GM23248 (cell line): ENCODE data around the gene CADPS2.

Experiments used
- EZH2 ChIP-seq: fragments of 200-600 bp; sonication (generic); IDR thresholded peaks from 2 replicates; pipeline ENCODE4 v1.6.1; 2018; ENCODE audit warnings: antibody characterized with exemption, mild to moderate bottlenecking; ENCODE audit not compliant: insufficient read depth, poor library complexity, severe bottlenecking
- EZH2phosphoT487 ChIP-seq: fragments of 200-600 bp; sonication (generic); IDR thresholded peaks from 2 replicates; pipeline ENCODE4 v1.6.1; 2018; ENCODE audit warnings: antibody characterized with exemption, moderate library complexity, mild to moderate bottlenecking, low read depth; ENCODE audit not compliant: insufficient read depth

- TF ChIP-seq EZH2 (no peak), EZH2phosphoT487 (no peak)
Measured at GRCh38 chr7:122679813-122680212, 206.4 kb downstream of the CADPS2 start.
